Ishikawa (cell line): ENCODE data around the gene THSD7A.

Experiments
- CEBPB ChIP-seq: IDR thresholded peaks from 2 replicates; pipeline ENCODE4 v1.6.1; 2012
- CREB1 ChIP-seq: IDR thresholded peaks from 2 replicates; pipeline ENCODE4 v1.6.1; 2012; ENCODE audit warnings: low read depth
- EGR1 ChIP-seq: IDR thresholded peaks from 2 replicates; pipeline ENCODE4 v1.6.1; 2012
- EP300 ChIP-seq: IDR thresholded peaks from 2 replicates; pipeline ENCODE4 v1.6.1; 2012; ENCODE audit warnings: borderline replicate concordance
- FOXM1 ChIP-seq: IDR thresholded peaks from 2 replicates; pipeline ENCODE4 v1.6.1; 2012; ENCODE audit warnings: low read depth, borderline replicate concordance
- MAX ChIP-seq: IDR thresholded peaks from 2 replicates; pipeline ENCODE4 v1.6.1; 2012
- NFIC ChIP-seq: IDR thresholded peaks from 2 replicates; pipeline ENCODE4 v1.6.1; 2012
- RAD21 ChIP-seq: IDR thresholded peaks from 2 replicates; pipeline ENCODE4 v1.6.1; 2012; ENCODE audit warnings: low read depth
- REST ChIP-seq: IDR thresholded peaks from 2 replicates; pipeline ENCODE4 v1.6.1; 2012; ENCODE audit warnings: low read depth, mild to moderate bottlenecking
- TAF1 ChIP-seq: IDR thresholded peaks from 2 replicates; pipeline ENCODE4 v1.6.1; 2012; ENCODE audit warnings: low read depth, mild to moderate bottlenecking
- TCF12 ChIP-seq: IDR thresholded peaks from 2 replicates; pipeline ENCODE4 v1.6.1; 2012; ENCODE audit warnings: low read depth
- TEAD4 ChIP-seq: IDR thresholded peaks from 2 replicates; pipeline ENCODE4 v1.6.1; 2012
- YY1 ChIP-seq: IDR thresholded peaks from 2 replicates; pipeline ENCODE4 v1.6.1; 2012; ENCODE audit warnings: low read depth
- ZBTB7A ChIP-seq: IDR thresholded peaks from 2 replicates; pipeline ENCODE4 v1.6.1; 2012; ENCODE audit warnings: low read depth
- TF ChIP-seq, protein P1 (sequence below): IDR thresholded peaks from 2 replicates; pipeline ENCODE4 v1.6.1; 2012

The THSD7A gene

GRCh38 chr7:11730725-11731124 lies 101.3 kb downstream of the THSD7A start:
- TF ChIP-seq RAD21 (no peak), TCF12 (no peak)

DNA sequence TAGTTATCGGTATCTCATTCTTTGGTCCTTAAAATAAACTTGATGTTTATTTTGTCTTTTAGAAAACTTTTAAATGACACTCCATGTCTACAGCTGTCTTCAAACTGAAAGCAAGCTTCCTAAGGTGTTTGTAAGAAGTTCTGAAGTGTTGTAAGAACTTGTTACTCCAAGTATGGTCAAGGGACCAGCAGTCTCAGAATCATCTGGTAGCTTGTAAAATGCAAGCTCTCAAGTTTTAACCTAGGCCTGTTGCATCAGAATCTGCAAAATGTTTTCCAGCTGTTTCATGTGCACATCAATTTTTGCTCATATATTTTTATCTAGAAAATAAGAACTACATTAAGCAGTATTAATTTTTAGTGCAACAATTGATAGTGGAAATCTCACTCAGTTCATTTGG lies 104.1 kb downstream of the THSD7A start:
- TF ChIP-seq RAD21, result no peak
- TF ChIP-seq EP300, result no peak
- TF ChIP-seq, protein P1, sequence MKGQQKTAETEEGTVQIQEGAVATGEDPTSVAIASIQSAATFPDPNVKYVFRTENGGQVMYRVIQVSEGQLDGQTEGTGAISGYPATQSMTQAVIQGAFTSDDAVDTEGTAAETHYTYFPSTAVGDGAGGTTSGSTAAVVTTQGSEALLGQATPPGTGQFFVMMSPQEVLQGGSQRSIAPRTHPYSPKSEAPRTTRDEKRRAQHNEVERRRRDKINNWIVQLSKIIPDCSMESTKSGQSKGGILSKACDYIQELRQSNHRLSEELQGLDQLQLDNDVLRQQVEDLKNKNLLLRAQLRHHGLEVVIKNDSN, result no peak
- no peak for TF ChIP-seq ZBTB7A
- no peak for TF ChIP-seq MAX
- no peak for TF ChIP-seq CREB1
- no peak for TF ChIP-seq YY1
- no peak for TF ChIP-seq FOXM1
- no peak for TF ChIP-seq EGR1
- TF ChIP-seq TAF1, result no peak
- TF ChIP-seq REST, result no peak
- no peak for TF ChIP-seq TEAD4

GRCh38 chr7:11726794-11727155 lies 105.2 kb downstream of the THSD7A start:
- no peak for TF ChIP-seq TAF1
- TF ChIP-seq, protein P1, result no peak

DNA sequence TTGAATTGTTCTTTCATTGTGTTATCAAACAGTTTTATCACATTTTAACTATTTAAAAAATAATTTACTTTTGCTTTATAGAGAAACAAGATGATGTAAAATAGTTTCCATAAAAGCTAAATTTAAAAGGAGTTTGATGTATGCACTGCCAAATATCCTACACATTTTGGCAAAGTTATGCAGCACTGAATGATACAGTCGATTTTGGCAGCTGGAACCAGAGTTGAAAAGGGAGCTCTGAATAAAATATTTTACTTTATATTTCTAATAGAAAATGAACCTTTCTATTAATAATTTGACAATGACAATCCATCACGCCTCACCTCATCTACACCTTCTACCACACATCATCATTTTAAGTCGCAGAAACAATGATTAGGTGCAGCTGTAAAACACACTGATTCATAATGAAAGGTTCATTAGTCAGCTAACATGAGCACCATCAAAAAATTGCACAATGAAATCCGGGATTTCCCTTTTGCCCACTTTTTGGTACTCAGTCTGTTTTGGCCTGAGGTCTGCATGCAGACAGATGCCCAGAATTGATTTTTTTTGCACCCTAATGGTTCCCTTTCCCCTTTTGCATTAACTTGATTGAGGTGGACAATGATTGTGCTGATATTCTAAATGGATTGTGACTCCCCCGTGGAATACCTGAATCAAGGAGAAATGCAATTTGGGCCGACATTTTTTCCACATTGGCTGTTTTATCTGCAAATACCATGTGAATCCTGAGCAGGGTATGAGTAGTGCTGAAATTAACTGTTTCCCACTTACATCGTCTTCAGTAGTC lies 105.8 kb downstream of the THSD7A start:
- TF ChIP-seq EP300 (no peak), TCF12 (no peak), YY1 (no peak), MAX (no peak), ZBTB7A (no peak), EGR1 (no peak), RAD21 (no peak), CREB1 (no peak), CEBPB (no peak), REST (no peak), NFIC (no peak), TAF1 (no peak), TEAD4 (no peak), FOXM1 (no peak)
- TF ChIP-seq, protein P1, result no peak

DNA sequence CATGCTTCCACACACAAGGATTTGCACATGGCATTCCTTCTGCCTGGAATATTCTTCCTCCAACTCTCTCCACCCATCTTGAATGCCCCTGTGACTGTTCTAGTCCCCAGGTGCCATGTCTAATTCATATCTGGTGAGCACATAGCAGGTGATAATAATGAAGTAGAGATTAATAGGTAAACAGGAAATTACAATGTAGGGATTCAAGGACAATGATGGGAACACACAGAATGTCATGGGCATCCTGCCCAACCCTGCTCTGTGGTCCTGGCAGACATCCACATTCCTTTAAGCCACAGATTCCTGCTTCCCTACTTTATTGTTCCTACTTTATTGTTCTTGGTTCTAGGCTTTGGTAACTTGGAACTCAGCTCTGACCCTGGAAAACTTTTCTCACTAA lies 115.8 kb downstream of the THSD7A start:
- peak; percentile 16; the same call in 1 of the 2 replicates for TF ChIP-seq MAX
- TF ChIP-seq YY1, result peak; percentile 59; the same call in 1 of the 2 replicates
- TF ChIP-seq ZBTB7A, result no peak
- no peak for TF ChIP-seq REST
- peak; percentile 92 for TF ChIP-seq NFIC
- TF ChIP-seq, protein P1, result no peak
- no peak for TF ChIP-seq EGR1
- TF ChIP-seq TEAD4, result peak; percentile 92
- peak; percentile 83 for TF ChIP-seq FOXM1
- TF ChIP-seq EP300, result peak; percentile 92
- no peak for TF ChIP-seq TAF1
- TF ChIP-seq RAD21, result no peak
- TF ChIP-seq TCF12, result peak; percentile 86
- TF ChIP-seq CEBPB, result no peak
- TF ChIP-seq CREB1, result no peak
